ENCODE results near the gene KRTAP10-12. TPM values are rescaled to one million over a fixed set of nuclear protein-coding genes. Genes with fewer than 3 reads are reported as not detected.
"Not testable (repeated sequence)": the region's sequence is repeated elsewhere in the genome, so short reads cannot be mapped to it uniquely, and the experiment has no call there.

The KRTAP10-12 gene
- polyA plus RNA-seq, 2 of the 4 experiments (the other 2 are of a cell fraction): not detected

GRCh38 chr21:44687671-44688070 lies 9.3 kb upstream of the KRTAP10-12 start (continued):
- no peak for TF ChIP-seq REST (IDR thresholded peaks at IDR 0.05)
- no peak for TF ChIP-seq SMC3 (IDR thresholded peaks at IDR 0.05)
- no peak for TF ChIP-seq MAZ (IDR thresholded peaks at IDR 0.05; ENCODE audit: borderline replicate concordance, low read depth, low read length)
- TF ChIP-seq EHMT2 (IDR thresholded peaks at IDR 0.05; ENCODE audit: low read depth): no peak

GRCh38 chr21:44689740-44690139 lies 7.2 kb upstream of the KRTAP10-12 start:
- H3K4me1 ChIP-seq; DNase-seq (ENCODE audit: low read depth in 1 of 2, low spot score in 1 of 2); CTCF ChIA-PET; FAIRE-seq; H3K4me3 ChIP-seq; ATAC-seq; H3K4me2 ChIP-seq; H3K27ac ChIP-seq; POLR2A ChIA-PET: not testable (repeated sequence)
- WGBS (ENCODE audit: missing lambda C conversion rate): 27% methylated on average over 3 of the region's 3 CpGs
- peaks cover 14% of the 10 kb centered on the region; the same call in 2 of the 3 replicates for H3K9me3 ChIP-seq

- CTCF ChIA-PET: no interaction called here
- TF ChIP-seq HES2 (IDR thresholded peaks at IDR 0.05): no peak
- no peak for TF ChIP-seq EHF (CRISPR knock-in tag; IDR thresholded peaks at IDR 0.05)
- TF ChIP-seq HMGXB4 (CRISPR knock-in tag; IDR thresholded peaks at IDR 0.05; ENCODE audit: borderline replicate concordance): no peak
- TF ChIP-seq HOXA7 (CRISPR knock-in tag; IDR thresholded peaks at IDR 0.05): no peak
- TF ChIP-seq ZC3H11A (IDR thresholded peaks at IDR 0.05): no peak
- TF ChIP-seq RFX5 (IDR thresholded peaks at IDR 0.05): no peak
Observed at GRCh38 chr21:44691686-44692085, 5.3 kb upstream of the KRTAP10-12 start.

GRCh38 chr21:44692798-44693512 lies 4.0 kb upstream of the KRTAP10-12 start:
- DNase-seq (ENCODE audit: low read depth in 1 of 2, low spot score in 1 of 2) (no peak), ATAC-seq (no peak), FAIRE-seq (no peak)
- Histone ChIP-seq H3K4me2 (no peak overlapping the region), H3K4me1 (no peaks in the 10 kb centered on the region), H3K9me3 (peaks cover 14% of the 10 kb centered on the region; the same call in 2 of the 3 replicates), H3K27ac (no peak overlapping the region), H3K4me3 (no peak overlapping the region)
- TF ChIP-seq JUN (IDR thresholded peaks at IDR 0.05): no peak
- TF ChIP-seq EP300 (IDR thresholded peaks at IDR 0.05): no peak
- TF ChIP-seq JUNB (IDR thresholded peaks at IDR 0.05): no peak
- TF ChIP-seq GATA3 (IDR thresholded peaks at IDR 0.05; ENCODE audit: borderline replicate concordance): no peak
- TF ChIP-seq ELK1 (IDR thresholded peaks at IDR 0.05; ENCODE audit: low read depth, low read length): no peak
- no peak for TF ChIP-seq MAX (IDR thresholded peaks at IDR 0.05)
- CTCF ChIA-PET: no interaction called here
- POLR2A ChIA-PET: no interaction called here
- WGBS (ENCODE audit: missing lambda C conversion rate): 34% methylated on average over 2 of the region's 2 CpGs

More at GRCh38 chr21:44691686-44692085, 5.3 kb upstream of the KRTAP10-12 start:
- Histone ChIP-seq H3K4me2 (no peak overlapping the region), H3K4me3 (no peak overlapping the region), H3K4me1 (no peaks in the 10 kb centered on the region), H3K27ac (no peak overlapping the region), H3K9me3 (peaks cover 14% of the 10 kb centered on the region; the same call in 2 of the 3 replicates)
- ATAC-seq (no peak), FAIRE-seq (no peak), DNase-seq (ENCODE audit: low read depth in 1 of 2, low spot score in 1 of 2) (no peak)
- WGBS (ENCODE audit: missing lambda C conversion rate): 0% methylated on average over 2 of the region's 2 CpGs
- POLR2A ChIA-PET: no interaction called here
